HepG2 (cell line): ENCODE data around the gene WAS. TPM values are rescaled to one million over a fixed set of nuclear protein-coding genes. Genes with fewer than 3 reads are reported as not detected.
A peak's percentile ranks its signal among the peaks of the same experiment; 100 is the strongest.

Source experiments
- ATAC-seq: fragments of 200-7000 bp; cut with Tn5 transposase; 3 replicates; pipeline ENCODE4 v1.9.1; 2020; ENCODE audit warnings: mild to moderate bottlenecking, moderate library complexity
- BruUV-seq: library from RNA; stranded (reverse); fragments of 400-500 nt; replicated peaks from 2 replicates; lab custom pipeline; 2021; lab: Mats Ljungman, UMichigan
- CTCF ChIA-PET: fragments of 300-600 bp; formaldehyde crosslinking; extraction: SDS; loops from one replicate; lab custom pipeline; 2021; ENCODE audit warnings: low total read pairs, inconsistent platforms, low intra/inter-chr PET ratio; lab: Yijun Ruan, JAX
- POLR2A ChIA-PET: fragments of 350-600 bp; sonication (Branson Sonifier 250); formaldehyde crosslinking; loops from one replicate; lab custom pipeline; 2020; ENCODE audit warnings: antibody characterized with exemption, inconsistent platforms; lab: Yijun Ruan, JAX
- DNase-seq: peaks from one replicate; pipeline ENCODE4 v3.0.0-alpha.2; 2015; ENCODE audit warnings: low spot score
- FAIRE-seq: peaks from 3 replicates; lab custom pipeline; 2011; peaks lifted over from hg19 to GRCh38; lab: Jason Lieb, UNC
- H2AFZ ChIP-seq: one replicate; pipeline ENCODE4 v1.6.1; 2011; ENCODE audit warnings: low read length, inconsistent platforms
- H3K27ac ChIP-seq: fragments of 300-600 bp; 3 replicates; pipeline ENCODE4 v1.8.0; 2011; ENCODE audit warnings: mixed run types, mild to moderate bottlenecking, mixed read lengths, low read length, inconsistent platforms; ENCODE audit not compliant: insufficient read depth; ENCODE audit errors: extremely low read length
- H3K27me3 ChIP-seq, 2 experiments: fragments of 200-600 bp in 1 of 2; 2 replicates in 1 of 2; 3 replicates in 1 of 2; pipeline versions ENCODE4 v1.6.0 to v1.8.0; 2011; ENCODE audit warnings: low read length in 2 of 2, mild to moderate bottlenecking in 2 of 2, moderate library complexity in 2 of 2, inconsistent platforms in 1 of 2; ENCODE audit not compliant: insufficient read depth in 2 of 2, control insufficient read depth in 1 of 2
- H3K36me3 ChIP-seq, 2 experiments: fragments of 200-600 bp in 1 of 2; replicated peaks in 1 of 2; 2 replicates in 1 of 2; 3 replicates in 1 of 2; pipeline versions ENCODE4 v1.5.1 to v1.8.0; 2011; ENCODE audit warnings: low read length in 2 of 2, inconsistent platforms in 1 of 2; ENCODE audit not compliant: insufficient read depth in 2 of 2, control insufficient read depth in 1 of 2
- H3K4me1 ChIP-seq: 2 replicates; pipeline ENCODE4 v1.5.1; 2012; ENCODE audit warnings: low read length, inconsistent platforms; ENCODE audit not compliant: insufficient read depth
- H3K4me2 ChIP-seq: 2 replicates; pipeline ENCODE4 v1.6.0; 2011; ENCODE audit warnings: low read depth, low read length, inconsistent platforms
- H3K4me3 ChIP-seq, 3 experiments: fragments of 200-600 bp in 1 of 3; sonication (generic), shearing (Covaris generic) in 1 of 3; replicated peaks in 1 of 3; 2 replicates each; pipeline ENCODE4 v1.5.1; 2011 to 2016; ENCODE audit warnings: low read length in 3 of 3, inconsistent platforms in 2 of 3, low read depth in 2 of 3, mild to moderate bottlenecking in 2 of 3, control low read depth in 1 of 3, mixed read lengths in 1 of 3; ENCODE audit not compliant: insufficient read depth in 1 of 3
- H3K79me2 ChIP-seq: one replicate; pipeline ENCODE4 v1.6.1; 2011; ENCODE audit warnings: low read length, inconsistent platforms; ENCODE audit not compliant: insufficient read depth
- H3K9ac ChIP-seq: 2 replicates; pipeline ENCODE4 v1.6.0; 2011; ENCODE audit warnings: mild to moderate bottlenecking, low read depth, low read length, inconsistent platforms; ENCODE audit not compliant: insufficient read depth
- H3K9me3 ChIP-seq: 2 replicates; pipeline ENCODE4 v1.5.1; 2012; ENCODE audit warnings: mild to moderate bottlenecking, low read length
- H4K20me1 ChIP-seq: 2 replicates; pipeline ENCODE4 v1.6.0; 2011; ENCODE audit warnings: inconsistent platforms, mild to moderate bottlenecking, low read length, moderate library complexity; ENCODE audit not compliant: insufficient read depth
- GMEB1 ChIP-seq: sonication (generic); formaldehyde crosslinking; IDR thresholded peaks from 2 replicates; pipeline ENCODE4 v1.5.1; 2020; ENCODE audit warnings: missing genetic modification reagents, mild to moderate bottlenecking, borderline replicate concordance
- JUNB ChIP-seq: sonication (generic); formaldehyde crosslinking; IDR thresholded peaks from 2 replicates; pipeline ENCODE4 v1.8.0; 2022; ENCODE audit warnings: missing genetic modification reagents, mild to moderate bottlenecking, borderline replicate concordance
- PRMT3 ChIP-seq: sonication (generic); formaldehyde crosslinking; IDR thresholded peaks from 2 replicates; pipeline ENCODE4 v1.8.1; 2022; ENCODE audit warnings: low read depth, mild to moderate bottlenecking, moderate library complexity, missing genetic modification reagents, borderline replicate concordance
- TEAD3 ChIP-seq: optimal IDR thresholded peaks from 2 replicates; pipeline ENCODE3; 2016; ENCODE audit warnings: borderline replicate concordance
- TERF1 ChIP-seq: sonication (generic); formaldehyde crosslinking; IDR thresholded peaks from 2 replicates; pipeline ENCODE4 v1.8.0; 2022; ENCODE audit warnings: mild to moderate bottlenecking, missing genetic modification reagents, moderate library complexity
- TFDP1 ChIP-seq: IDR thresholded peaks from 2 replicates; pipeline ENCODE4 v1.6.1; 2016; ENCODE audit warnings: missing compliant biosample characterization, missing genetic modification reagents, borderline replicate concordance
- UBTF ChIP-seq: sonication (generic); formaldehyde crosslinking; IDR thresholded peaks from 2 replicates; pipeline ENCODE4 v1.4.0; 2020; ENCODE audit warnings: mild to moderate bottlenecking, missing genetic modification reagents
- ZIK1 ChIP-seq: sonication (generic); formaldehyde crosslinking; IDR thresholded peaks from 2 replicates; pipeline ENCODE4 v1.5.0; 2020; ENCODE audit warnings: mild to moderate bottlenecking, low read depth, missing genetic modification reagents, borderline replicate concordance
- ZMYM2 ChIP-seq: sonication (generic); formaldehyde crosslinking; IDR thresholded peaks from 2 replicates; pipeline ENCODE4 v1.8.0; 2022; ENCODE audit warnings: mild to moderate bottlenecking, missing genetic modification reagents
- ZNF546 ChIP-seq: sonication (generic); formaldehyde crosslinking; conservative IDR thresholded peaks from 2 replicates; pipeline ENCODE4 v1.8.1; 2023; ENCODE audit warnings: mild to moderate bottlenecking, missing genetic modification reagents
- ZNF678 ChIP-seq: sonication (generic); formaldehyde crosslinking; IDR thresholded peaks from 2 replicates; pipeline ENCODE4 v1.4.0; 2020; ENCODE audit warnings: mild to moderate bottlenecking, missing genetic modification reagents
- WGBS: methylation state at CpG from one replicate; pipeline ENCODE4 v1.1.6; 2017; ENCODE audit warnings: low lambda C conversion rate; 5-methylcytosine and 5-hydroxymethylcytosine counted together
- in situ Hi-C: cut with HindIII; loops from 2 replicates; pipeline ENCODE4 v1.10.0; 2017; ENCODE audit warnings: low pct_unique_long_range_greater_than_20kb; ENCODE audit not compliant: extremely low pct_ligation_motif_present
- intact Hi-C: fragments of 100-400 bp; cut with micrococcal nuclease; formaldehyde crosslinking; loops from one replicate; pipeline ENCODE4 v1.10.0; 2022; ENCODE audit not compliant: unreplicated experiment
- polyA plus RNA-seq, 8 experiments: library from polyadenylated mRNA; depleted of rRNA in 3 of 8; stranded (reverse) in 7 of 8; unstranded in 1 of 8; fragments of >200 nt; fragmentation: Illumina TruSeq in 4 of 8; extraction: Trizol in 4 of 8; gene quantifications; 2 replicates each; pipeline versions ENCODE4 v1.2.1 to v1.2.3, GENCODE V29; 2011 to 2016; ENCODE audit warnings: low read depth in 4 of 8, missing spikeins in 1 of 8, mixed read lengths in 1 of 8; ENCODE audit not compliant: insufficient read depth in 1 of 8
- total RNA-seq, 5 experiments: library from RNA; depleted of rRNA; stranded (reverse); fragments of >200 nt; fragmentation: Illumina TruSeq; extraction: Trizol; gene quantifications; 2 replicates each; pipeline ENCODE4 v1.2.3, GENCODE V29; 2016; ENCODE audit warnings: low read depth in 1 of 5

The WAS gene
- total and polyA plus RNA-seq, 2 of the 13 experiments (the other 11 are each of a cell fraction or from before 2014, with no cell fraction given), result 0.11 TPM; not detected in 1

GRCh38 chrX:48728653-48729052 lies 45.1 kb downstream of the WAS start (continued):
- TF ChIP-seq ZNF546 (no peak), PRMT3 (CRISPR knock-in tag) (no peak), TERF1 (no peak), TEAD3 (no peak), GMEB1 (CRISPR knock-in tag) (no peak), ZNF678 (no peak), ZIK1 (CRISPR knock-in tag) (no peak), ZMYM2 (no peak), TFDP1 (CRISPR knock-in tag) (no peak)

GRCh38 chrX:48736303-48736702 lies 52.7 kb downstream of the WAS start:
- no TSS peak for BruUV-seq
- intact Hi-C loops, result loop anchor here (5.0 kb wide), 1 partner anchor 451 kb away; the partner anchor contains the start of gene PRICKLE3
- Histone ChIP-seq H3K4me3 (peak overlapping the region in 2 of 3 experiments; percentile 47 to 49; a peak in 3 of 6 replicates), H3K27me3 (no peaks in the 10 kb centered on the region), H4K20me1 (no peaks in the 10 kb centered on the region), H3K9me3 (no peaks in the 10 kb centered on the region), H3K79me2 (no peaks in the 10 kb centered on the region), H3K4me1 (peaks cover 28% of the 10 kb centered on the region), H3K4me2 (peak overlapping the region; percentile 52), H3K27ac (peak overlapping the region; percentile 21), H3K36me3 (no peaks in the 10 kb centered on the region), H2AFZ (peak overlapping the region; percentile 42), H3K9ac (peak overlapping the region; percentile 62; the same call in 1 of the 2 replicates)
- ATAC-seq (no peak), FAIRE-seq (no peak), DNase-seq (no peak)
- POLR2A ChIA-PET, result interaction anchor here (1.4 to 3.1 kb wide), 6 partner anchors 11 to 59 kb away, joined by 3 to 42 read pairs (median 12); partner anchors contain the start of gene SUV39H1
- in situ Hi-C loops, result no loop called here
- 73% methylated on average over 1 of the region's 1 CpG for WGBS
- CTCF ChIA-PET, result no interaction called here
- TF ChIP-seq UBTF (CRISPR knock-in tag) (no peak), JUNB (CRISPR knock-in tag) (no peak)
